Central memory CD8-positive, alpha-beta T cell (primary cell): ENCODE measurements around the gene GYPA.
A peak's percentile ranks its signal among the peaks of the same experiment; 100 is the strongest.
"Not testable (repeated sequence)": the region's sequence is repeated elsewhere in the genome, so short reads cannot be mapped to it uniquely, and the experiment has no call there.

Experiments
- ATAC-seq: fragments of 150-1000 bp; cut with Tn5 transposase; replicated peaks from 2 replicates; pipeline ENCODE4 v1.10.0; 2022; ENCODE audit warnings: mild to moderate bottlenecking, moderate FRiP score, moderate number of reproducible peaks; ENCODE audit not compliant: poor library complexity, severe bottlenecking; ENCODE audit errors: extremely low read depth
- DNase-seq, 2 donors: peaks; one replicate each; pipeline ENCODE4 v3.0.0; 2021; ENCODE audit warnings: low spot score in 2 of 2
- H3K27ac Mint-ChIP-seq: one replicate; pipeline ENCODE4 v1.8.0; 2022; ENCODE audit warnings: low read depth, mild to moderate bottlenecking, moderate library complexity, mixed read lengths
- H3K27me3 Mint-ChIP-seq: one replicate; pipeline ENCODE4 v1.8.0; 2022; ENCODE audit warnings: mixed read lengths
- H3K36me3 Mint-ChIP-seq: one replicate; pipeline ENCODE4 v1.8.0; 2022; ENCODE audit warnings: mild to moderate bottlenecking, moderate library complexity, mixed read lengths; ENCODE audit not compliant: insufficient read depth
- H3K4me1 Mint-ChIP-seq: one replicate; pipeline ENCODE4 v1.8.0; 2022; ENCODE audit warnings: mixed read lengths
- H3K4me3 Mint-ChIP-seq: one replicate; pipeline ENCODE4 v1.8.0; 2022; ENCODE audit warnings: mild to moderate bottlenecking, moderate library complexity, mixed read lengths
- H3K9me3 Mint-ChIP-seq: one replicate; pipeline ENCODE4 v1.8.0; 2022; ENCODE audit warnings: mixed read lengths

GYPA gene

GRCh38 chr4:144140594-144141295 lies at the start of gene GYPA:
Gene GYPA, minus strand, starts transcription at chr4:144140718. Its CDS starts 83 bp downstream, at chr4:144140635.
- not testable (repeated sequence) for DNase-seq, H3K36me3 Mint-ChIP-seq, H3K27me3 Mint-ChIP-seq, H3K9me3 Mint-ChIP-seq, H3K27ac Mint-ChIP-seq, H3K4me1 Mint-ChIP-seq, ATAC-seq, H3K4me3 Mint-ChIP-seq

- Mint-ChIP-seq H3K27me3 (peaks cover 11% of the 10 kb centered on the region), H3K27ac (no peak overlapping the region), H3K36me3 (peaks cover 2% of the 10 kb centered on the region), H3K9me3 (no peaks in the 10 kb centered on the region), H3K4me1 (no peaks in the 10 kb centered on the region), H3K4me3 (no peak overlapping the region)
- no peak for ATAC-seq
- DNase-seq, result no peak
Observed at GRCh38 chr4:144190009-144190408, 49.5 kb upstream of the GYPA start.

GRCh38 chr4:144189121-144189520 lies 48.6 kb upstream of the GYPA start:
- ATAC-seq, result no peak
- no peak overlapping the region for H3K27ac Mint-ChIP-seq
- no peaks in the 10 kb centered on the region for H3K4me1 Mint-ChIP-seq

GRCh38 chr4:144185086-144185485 lies 44.6 kb upstream of the GYPA start:
- Mint-ChIP-seq H3K36me3 (peaks cover 2% of the 10 kb centered on the region), H3K27ac (no peak overlapping the region), H3K4me3 (no peak overlapping the region), H3K27me3 (peaks cover 11% of the 10 kb centered on the region), H3K9me3 (no peaks in the 10 kb centered on the region), H3K4me1 (no peaks in the 10 kb centered on the region)
- DNase-seq (no peak), ATAC-seq (no peak)

More at GRCh38 chr4:144189121-144189520, 48.6 kb upstream of the GYPA start:
- no peak for DNase-seq
- Mint-ChIP-seq H3K36me3 (peaks cover 2% of the 10 kb centered on the region), H3K4me3 (no peak overlapping the region), H3K9me3 (no peaks in the 10 kb centered on the region), H3K27me3 (peaks cover 16% of the 10 kb centered on the region)

- no peak for DNase-seq
- Mint-ChIP-seq H3K4me1 (no peaks in the 10 kb centered on the region), H3K9me3 (no peaks in the 10 kb centered on the region), H3K27ac (no peak overlapping the region), H3K36me3 (no peaks in the 10 kb centered on the region), H3K4me3 (no peak overlapping the region), H3K27me3 (peaks cover 11% of the 10 kb centered on the region)
- ATAC-seq, result no peak
Observed at GRCh38 chr4:144183165-144183564, 42.6 kb upstream of the GYPA start.

GRCh38 chr4:144181391-144181790 lies 40.9 kb upstream of the GYPA start:
- no peak overlapping the region for H3K4me3 Mint-ChIP-seq

GRCh38 chr4:144179152-144179739 lies 38.7 kb upstream of the GYPA start:
- Mint-ChIP-seq H3K4me1 (no peaks in the 10 kb centered on the region), H3K36me3 (no peaks in the 10 kb centered on the region), H3K9me3 (no peaks in the 10 kb centered on the region), H3K4me3 (no peak overlapping the region), H3K27ac (no peak overlapping the region), H3K27me3 (peaks cover 7% of the 10 kb centered on the region)
- DNase-seq (no peak), ATAC-seq (no peak)

More at GRCh38 chr4:144181391-144181790, 40.9 kb upstream of the GYPA start:
- no peaks in the 10 kb centered on the region for H3K36me3 Mint-ChIP-seq
- no peak for DNase-seq
- ATAC-seq, result no peak
- no peak overlapping the region for H3K27ac Mint-ChIP-seq
- H3K27me3 Mint-ChIP-seq, result peaks cover 11% of the 10 kb centered on the region
- no peaks in the 10 kb centered on the region for H3K9me3 Mint-ChIP-seq
- no peaks in the 10 kb centered on the region for H3K4me1 Mint-ChIP-seq

- H3K4me3 Mint-ChIP-seq, result no peak overlapping the region
- H3K9me3 Mint-ChIP-seq, result no peaks in the 10 kb centered on the region
Observed at GRCh38 chr4:144178414-144178813, 37.9 kb upstream of the GYPA start.

GRCh38 chr4:144176476-144176875 lies 36.0 kb upstream of the GYPA start:
- Mint-ChIP-seq H3K4me1 (no peaks in the 10 kb centered on the region), H3K27ac (no peak overlapping the region), H3K9me3 (no peaks in the 10 kb centered on the region), H3K4me3 (no peak overlapping the region), H3K27me3 (peaks cover 9% of the 10 kb centered on the region), H3K36me3 (no peaks in the 10 kb centered on the region)
- ATAC-seq, result no peak
- DNase-seq, result no peak

More at GRCh38 chr4:144178414-144178813, 37.9 kb upstream of the GYPA start:
- DNase-seq (no peak), ATAC-seq (no peak)
- Mint-ChIP-seq H3K27ac (no peak overlapping the region), H3K36me3 (no peaks in the 10 kb centered on the region), H3K4me1 (no peaks in the 10 kb centered on the region), H3K27me3 (peaks cover 2% of the 10 kb centered on the region)

GRCh38 chr4:144174401-144175067 lies 34.0 kb upstream of the GYPA start:
- H3K4me3 Mint-ChIP-seq, result no peak overlapping the region

GRCh38 chr4:144171697-144172096 lies 31.2 kb upstream of the GYPA start:
- Mint-ChIP-seq H3K36me3 (no peaks in the 10 kb centered on the region), H3K4me1 (no peaks in the 10 kb centered on the region), H3K27ac (no peak overlapping the region), H3K9me3 (no peaks in the 10 kb centered on the region), H3K4me3 (no peak overlapping the region), H3K27me3 (peaks cover 50% of the 10 kb centered on the region)
- ATAC-seq (no peak), DNase-seq (no peak)

More at GRCh38 chr4:144174401-144175067, 34.0 kb upstream of the GYPA start:
- no peaks in the 10 kb centered on the region for H3K36me3 Mint-ChIP-seq
- H3K4me1 Mint-ChIP-seq, result no peaks in the 10 kb centered on the region
- ATAC-seq (peak; percentile 32), DNase-seq (no peak)
- H3K27me3 Mint-ChIP-seq, result peaks cover 27% of the 10 kb centered on the region
- no peaks in the 10 kb centered on the region for H3K9me3 Mint-ChIP-seq
- H3K27ac Mint-ChIP-seq, result no peak overlapping the region

GRCh38 chr4:144169211-144169610 lies 28.7 kb upstream of the GYPA start:
- Mint-ChIP-seq H3K9me3 (no peaks in the 10 kb centered on the region), H3K27me3 (peaks cover 56% of the 10 kb centered on the region), H3K4me3 (no peak overlapping the region), H3K4me1 (no peaks in the 10 kb centered on the region), H3K27ac (no peak overlapping the region), H3K36me3 (no peaks in the 10 kb centered on the region)
- ATAC-seq, result no peak
- DNase-seq, result no peak

- DNase-seq (no peak), ATAC-seq (no peak)
- Mint-ChIP-seq H3K9me3 (no peaks in the 10 kb centered on the region), H3K27me3 (no peaks in the 10 kb centered on the region), H3K4me3 (no peak overlapping the region), H3K4me1 (no peaks in the 10 kb centered on the region), H3K27ac (no peak overlapping the region), H3K36me3 (no peaks in the 10 kb centered on the region)
Observed at GRCh38 chr4:144154044-144154443, 13.5 kb upstream of the GYPA start.
